ENCODE measurements around the gene CPN2.

DNA sequence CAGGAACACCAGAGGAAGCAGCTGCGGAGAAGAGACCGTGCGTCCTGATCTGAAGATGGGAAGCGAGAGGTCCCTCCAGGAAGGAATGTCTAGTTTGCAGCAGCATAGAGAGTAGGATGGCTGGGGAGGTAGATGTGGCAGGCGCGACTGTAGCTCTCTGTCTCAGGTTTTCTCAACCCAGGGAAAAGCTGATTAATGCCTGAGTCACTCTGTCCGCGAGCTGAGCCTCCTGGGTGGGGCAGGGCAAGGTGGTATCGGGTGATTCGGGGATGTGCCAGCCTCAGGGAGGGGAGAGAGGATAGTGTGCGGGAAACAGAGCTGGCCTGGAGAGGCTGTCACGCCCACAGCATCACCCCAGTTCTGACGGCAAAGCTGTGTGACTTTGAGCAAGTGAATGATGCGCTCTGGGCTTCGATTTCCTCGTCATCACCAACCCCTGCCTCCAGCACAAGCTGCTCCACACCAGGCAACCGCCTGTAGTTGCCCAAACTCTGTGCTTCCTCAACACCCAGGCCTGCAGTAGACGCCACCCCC, 28.4 kb downstream of the CPN2 start:
- TF ChIP-seq, protein P1, sequence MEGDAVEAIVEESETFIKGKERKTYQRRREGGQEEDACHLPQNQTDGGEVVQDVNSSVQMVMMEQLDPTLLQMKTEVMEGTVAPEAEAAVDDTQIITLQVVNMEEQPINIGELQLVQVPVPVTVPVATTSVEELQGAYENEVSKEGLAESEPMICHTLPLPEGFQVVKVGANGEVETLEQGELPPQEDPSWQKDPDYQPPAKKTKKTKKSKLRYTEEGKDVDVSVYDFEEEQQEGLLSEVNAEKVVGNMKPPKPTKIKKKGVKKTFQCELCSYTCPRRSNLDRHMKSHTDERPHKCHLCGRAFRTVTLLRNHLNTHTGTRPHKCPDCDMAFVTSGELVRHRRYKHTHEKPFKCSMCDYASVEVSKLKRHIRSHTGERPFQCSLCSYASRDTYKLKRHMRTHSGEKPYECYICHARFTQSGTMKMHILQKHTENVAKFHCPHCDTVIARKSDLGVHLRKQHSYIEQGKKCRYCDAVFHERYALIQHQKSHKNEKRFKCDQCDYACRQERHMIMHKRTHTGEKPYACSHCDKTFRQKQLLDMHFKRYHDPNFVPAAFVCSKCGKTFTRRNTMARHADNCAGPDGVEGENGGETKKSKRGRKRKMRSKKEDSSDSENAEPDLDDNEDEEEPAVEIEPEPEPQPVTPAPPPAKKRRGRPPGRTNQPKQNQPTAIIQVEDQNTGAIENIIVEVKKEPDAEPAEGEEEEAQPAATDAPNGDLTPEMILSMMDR (conservative IDR thresholded peaks at IDR 0.05 in 1 of 2, IDR thresholded peaks at IDR 0.05 in 1 of 2; ENCODE audit: extremely low read depth in 1 of 2, insufficient read depth in 1 of 2, low read depth in 1 of 2, low read length in 2 of 2) = no peak
- TF ChIP-seq EZH2 (IDR thresholded peaks at IDR 0.05; ENCODE audit: borderline replicate concordance, low read length) = no peak

All from mammary epithelial cell (primary cell).